Activated CD4-positive, alpha-beta T cell treated with anti-CD3 and anti-CD28 coated beads for 36 hours (primary cell): ENCODE results near the gene NCOA6. TPM values are rescaled to one million over a fixed set of nuclear protein-coding genes. Genes with fewer than 3 reads are reported as not detected.
"Not testable (repeated sequence)": the region's sequence is repeated elsewhere in the genome, so short reads cannot be mapped to it uniquely, and the experiment has no call there.

Experiments used
- ATAC-seq: fragments of 200-7000 bp; cut with Tn5 transposase; one replicate; pipeline ENCODE4 v1.10.0; 2021; ENCODE audit warnings: mild to moderate bottlenecking, moderate library complexity
- CTCF ChIA-PET: fragments of 350-600 bp; sonication (Branson Sonifier 250); formaldehyde crosslinking; loops from one replicate; lab custom pipeline; 2021; ENCODE audit warnings: antibody characterized with exemption; lab: Charles Lee
- POLR2A ChIA-PET: fragments of 350-600 bp; sonication (Branson Sonifier 250); formaldehyde crosslinking; loops from one replicate; lab custom pipeline; 2021; ENCODE audit warnings: antibody characterized with exemption, inconsistent platforms; lab: Charles Lee
- DNase-seq: peaks from one replicate; pipeline ENCODE4 v3.0.0-alpha.2; 2020
- H3K27ac Mint-ChIP-seq: one replicate; pipeline ENCODE4 v1.8.0; 2021; ENCODE audit warnings: mixed read lengths
- H3K27me3 Mint-ChIP-seq: one replicate; pipeline ENCODE4 v1.8.0; 2021; ENCODE audit warnings: mixed read lengths
- H3K36me3 Mint-ChIP-seq: one replicate; pipeline ENCODE4 v1.8.0; 2021; ENCODE audit warnings: low read depth, mixed read lengths
- H3K4me1 Mint-ChIP-seq: one replicate; pipeline ENCODE4 v1.8.0; 2021; ENCODE audit warnings: mixed read lengths
- H3K4me3 Mint-ChIP-seq: one replicate; pipeline ENCODE4 v1.8.0; 2021; ENCODE audit warnings: mild to moderate bottlenecking, moderate library complexity, mixed read lengths
- H3K9me3 Mint-ChIP-seq: one replicate; pipeline ENCODE4 v1.8.0; 2021; ENCODE audit warnings: low read depth, mixed read lengths
- intact Hi-C, 2 experiments: fragments of 100-400 bp; cut with DNase I in 1 of 2; cut with micrococcal nuclease in 1 of 2; formaldehyde crosslinking; loops; one replicate each; pipeline versions ENCODE4 v1.14.2 to v1.15.1; 2022 to 2024; cut with DNase I, micrococcal nuclease
- total RNA-seq, 2 experiments: library from RNA; stranded (reverse); gene quantifications; one replicate each; pipeline ENCODE4 v1.2.3, GENCODE V29; 2021

NCOA6 gene
- total RNA-seq, 2 experiments from 2014 or later: 20.3 to 31.1 TPM

GRCh38 chr20:34748709-34749108 lies 76.7 kb downstream of the NCOA6 start:
- no peak for ATAC-seq
- Mint-ChIP-seq H3K27ac (no peak overlapping the region), H3K36me3 (peaks cover 22% of the 10 kb centered on the region), H3K27me3 (no peaks in the 10 kb centered on the region), H3K4me1 (peaks cover 10% of the 10 kb centered on the region), H3K9me3 (no peaks in the 10 kb centered on the region), H3K4me3 (no peak overlapping the region)
- ChIA-PET CTCF (interaction anchor here (0.6 to 1.9 kb wide), 4 partner anchors 21 to 436 kb away, joined by 3 to 9 read pairs (median 4); no protein-coding TSS in a partner anchor), POLR2A (no interaction called here)
- no peak for DNase-seq
- intact Hi-C loops: no loop called here

- H3K9me3 Mint-ChIP-seq: no peaks in the 10 kb centered on the region
- no peak overlapping the region for H3K4me3 Mint-ChIP-seq
- H3K27ac Mint-ChIP-seq: no peak overlapping the region
- ChIA-PET CTCF (interaction anchor here (0.6 to 1.9 kb wide), 5 partner anchors 9 to 446 kb away, joined by 3 to 9 read pairs (median 4); no protein-coding TSS in a partner anchor), POLR2A (interaction anchor here (0.5 kb wide), 1 partner anchor 204 kb away, joined by 3 read pairs; no protein-coding TSS in a partner anchor)
- H3K36me3 Mint-ChIP-seq: peaks cover 30% of the 10 kb centered on the region
- no peaks in the 10 kb centered on the region for H3K27me3 Mint-ChIP-seq
- intact Hi-C loops: no loop called here
- DNase-seq: no peak
- ATAC-seq: peak; percentile 63
- H3K4me1 Mint-ChIP-seq: peaks cover 10% of the 10 kb centered on the region
Observed at GRCh38 chr20:34747479-34747878, 78.0 kb downstream of the NCOA6 start.

GRCh38 chr20:34746674-34747073 lies 78.8 kb downstream of the NCOA6 start:
- ATAC-seq: no peak
- Mint-ChIP-seq H3K36me3 (peaks cover 29% of the 10 kb centered on the region), H3K4me1 (peaks cover 10% of the 10 kb centered on the region), H3K27ac (no peak overlapping the region), H3K27me3 (no peaks in the 10 kb centered on the region), H3K4me3 (no peak overlapping the region), H3K9me3 (no peaks in the 10 kb centered on the region)
- DNase-seq: no peak
- CTCF ChIA-PET: interaction anchor here (0.6 to 1.9 kb wide), 6 partner anchors 10 to 484 kb away, joined by 3 to 5 read pairs (median 3); no protein-coding TSS in a partner anchor
- intact Hi-C loops: no loop called here
- POLR2A ChIA-PET: interaction anchor here (0.7 kb wide), 1 partner anchor 350 kb away, joined by 7 read pairs; no protein-coding TSS in a partner anchor

- POLR2A ChIA-PET: no interaction called here
- intact Hi-C loops: no loop called here
- CTCF ChIA-PET: no interaction called here
- no peaks in the 10 kb centered on the region for H3K9me3 Mint-ChIP-seq
- ATAC-seq (no peak), DNase-seq (no peak)
- peaks cover 24% of the 10 kb centered on the region for H3K36me3 Mint-ChIP-seq
- no peak overlapping the region for H3K4me3 Mint-ChIP-seq
- no peaks in the 10 kb centered on the region for H3K27me3 Mint-ChIP-seq
- H3K27ac Mint-ChIP-seq: no peak overlapping the region
- peaks cover 10% of the 10 kb centered on the region for H3K4me1 Mint-ChIP-seq
Observed at GRCh38 chr20:34744847-34745246, 80.6 kb downstream of the NCOA6 start.

DNA sequence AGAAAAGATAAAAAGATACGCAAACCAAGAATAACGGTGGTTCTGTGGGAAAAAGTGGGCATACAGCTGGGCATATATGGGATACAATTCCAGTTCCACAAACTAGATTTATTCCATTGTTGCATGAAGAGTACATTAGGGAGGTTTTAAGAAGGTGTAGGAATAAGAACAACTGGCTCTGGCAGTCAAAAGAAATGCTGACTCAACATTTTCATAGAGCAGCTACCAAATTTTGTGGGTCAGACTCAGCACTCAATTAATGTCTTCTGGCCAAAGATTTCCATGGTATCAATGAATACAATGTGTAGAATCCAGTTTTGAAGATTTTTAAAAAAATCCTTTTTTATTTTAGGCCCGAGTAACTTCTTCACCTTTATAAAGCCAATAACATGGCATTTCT lies 81.1 kb downstream of the NCOA6 start:
- POLR2A ChIA-PET: no interaction called here
- CTCF ChIA-PET: no interaction called here
- Mint-ChIP-seq H3K4me1 (peaks cover 10% of the 10 kb centered on the region), H3K27ac (no peak overlapping the region), H3K36me3 (peaks cover 23% of the 10 kb centered on the region), H3K27me3 (no peaks in the 10 kb centered on the region), H3K9me3 (no peaks in the 10 kb centered on the region), H3K4me3 (no peak overlapping the region)
- DNase-seq: no peak
- no peak for ATAC-seq
- intact Hi-C loops: no loop called here

DNA sequence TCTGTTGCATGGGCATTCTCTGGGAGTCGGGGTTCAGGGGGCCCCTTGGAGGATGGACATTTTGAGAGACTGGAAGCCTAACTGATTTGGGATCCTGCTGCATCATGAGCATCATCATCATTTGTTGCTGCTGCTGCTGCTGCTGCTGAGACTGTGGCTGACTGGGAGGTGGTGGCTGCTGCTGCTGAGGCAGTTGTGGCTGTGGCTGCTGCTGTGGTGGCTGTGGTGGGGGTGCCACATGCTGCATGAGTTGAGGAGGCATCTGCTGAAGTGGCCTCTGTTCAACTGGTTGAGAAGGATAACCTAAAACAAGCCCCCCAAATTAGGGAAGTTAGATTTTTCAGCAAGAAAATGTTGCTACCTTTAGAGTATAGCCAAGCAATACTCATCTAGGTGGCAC lies 82.4 kb downstream of the NCOA6 start:
- no peak overlapping the region for H3K27ac Mint-ChIP-seq
- H3K4me1 Mint-ChIP-seq: peaks cover 10% of the 10 kb centered on the region

DNA sequence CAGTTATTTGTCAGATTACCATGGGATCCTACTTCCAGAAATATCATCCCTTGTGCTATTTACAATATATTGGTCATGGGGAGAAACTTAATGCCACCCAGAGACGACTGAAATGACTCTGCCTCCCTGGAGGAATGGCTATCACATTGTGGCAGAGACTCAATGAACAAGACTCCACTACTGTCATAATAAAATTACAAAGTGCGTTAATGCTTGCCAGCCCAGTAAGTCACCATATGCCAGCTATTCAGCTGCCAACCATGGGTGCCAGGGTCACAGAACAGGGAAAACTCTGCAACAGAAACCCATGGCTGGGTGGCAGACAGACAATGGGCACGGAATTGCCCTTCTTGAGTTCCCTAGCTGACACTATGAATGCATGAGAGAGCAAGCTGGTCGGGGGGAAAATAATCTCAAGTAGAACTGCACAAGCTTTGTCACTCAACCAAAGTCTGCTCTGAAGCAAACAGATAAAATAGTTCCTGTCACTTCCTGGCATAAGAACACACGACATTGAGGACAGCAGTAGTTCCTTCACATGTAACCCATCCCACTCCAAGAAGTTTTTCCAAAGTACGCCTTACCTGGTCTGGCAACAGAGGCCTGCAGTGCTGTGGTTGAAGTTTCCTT lies 89.2 kb downstream of the NCOA6 start:
- ChIA-PET POLR2A (no interaction called here), CTCF (no interaction called here)
- Mint-ChIP-seq H3K9me3 (no peaks in the 10 kb centered on the region), H3K4me3 (no peak overlapping the region), H3K36me3 (peaks cover 11% of the 10 kb centered on the region), H3K27me3 (no peaks in the 10 kb centered on the region), H3K27ac (no peak overlapping the region), H3K4me1 (no peaks in the 10 kb centered on the region)
- no peak for DNase-seq
- no peak for ATAC-seq
- intact Hi-C loops: no loop called here

More for the DNA sequence above, 82.4 kb downstream of the NCOA6 start:
- Mint-ChIP-seq H3K27me3 (no peaks in the 10 kb centered on the region), H3K4me3 (no peak overlapping the region), H3K9me3 (no peaks in the 10 kb centered on the region), H3K36me3 (peaks cover 15% of the 10 kb centered on the region)
- ATAC-seq (no peak), DNase-seq (no peak)
- intact Hi-C loops: no loop called here
- POLR2A ChIA-PET: no interaction called here
- CTCF ChIA-PET: no interaction called here

DNA sequence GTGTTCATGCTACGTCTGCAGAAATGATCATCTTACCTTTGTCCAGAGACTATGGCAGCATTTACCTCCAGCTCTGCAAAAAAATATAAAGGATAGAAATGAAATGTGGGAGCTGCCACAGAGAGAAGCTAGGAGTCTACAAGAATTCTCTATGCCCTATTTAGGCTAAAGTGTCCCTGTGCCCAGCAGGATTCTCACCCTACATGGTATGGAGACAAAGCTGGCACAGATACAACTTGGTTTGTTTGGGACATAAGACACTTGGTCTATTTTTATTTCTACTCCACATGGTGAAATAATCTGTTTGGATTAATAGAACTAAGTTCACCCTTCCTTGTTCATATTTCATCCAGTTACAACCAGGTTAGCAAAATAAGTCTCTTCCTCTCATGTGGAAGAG lies 92.9 kb downstream of the NCOA6 start:
- no peaks in the 10 kb centered on the region for H3K9me3 Mint-ChIP-seq
- peaks cover 14% of the 10 kb centered on the region for H3K36me3 Mint-ChIP-seq
- ATAC-seq (no peak), DNase-seq (no peak)
- H3K4me3 Mint-ChIP-seq: no peak overlapping the region
- no peak overlapping the region for H3K27ac Mint-ChIP-seq
- intact Hi-C loops: no loop called here
- no peaks in the 10 kb centered on the region for H3K4me1 Mint-ChIP-seq
- ChIA-PET POLR2A (no interaction called here), CTCF (interaction anchor here (1.2 kb wide), 1 partner anchor 217 kb away, joined by 3 read pairs; no protein-coding TSS in a partner anchor)
- no peaks in the 10 kb centered on the region for H3K27me3 Mint-ChIP-seq

- Mint-ChIP-seq H3K27me3 (no peaks in the 10 kb centered on the region), H3K9me3 (no peaks in the 10 kb centered on the region), H3K27ac (no peak overlapping the region), H3K4me3 (no peak overlapping the region), H3K4me1 (no peaks in the 10 kb centered on the region), H3K36me3 (peaks cover 33% of the 10 kb centered on the region)
- DNase-seq (no peak), ATAC-seq (no peak)
- intact Hi-C loops: no loop called here
- CTCF ChIA-PET: interaction anchor here (0.6 to 0.7 kb wide), 2 partner anchors 110 to 273 kb away, joined by 3 to 4 read pairs; no protein-coding TSS in a partner anchor
- POLR2A ChIA-PET: interaction anchor here (0.6 kb wide), 1 partner anchor 48 kb away, joined by 3 read pairs; no protein-coding TSS in a partner anchor
Observed at GRCh38 chr20:34729416-34729815, 96.0 kb downstream of the NCOA6 start.

GRCh38 chr20:34724172-34724571 lies 101.3 kb downstream of the NCOA6 start:
- Mint-ChIP-seq H3K4me1 (peaks cover 13% of the 10 kb centered on the region), H3K27me3 (no peaks in the 10 kb centered on the region), H3K36me3 (peaks cover 31% of the 10 kb centered on the region), H3K9me3 (no peaks in the 10 kb centered on the region), H3K27ac (no peak overlapping the region), H3K4me3 (no peak overlapping the region)
- DNase-seq (no peak), ATAC-seq (no peak)
- intact Hi-C loops: no loop called here
- ChIA-PET CTCF (no interaction called here), POLR2A (interaction anchor here (0.7 kb wide), 1 partner anchor 89 kb away, joined by 3 read pairs; no protein-coding TSS in a partner anchor)

- intact Hi-C loops, H3K27ac Mint-ChIP-seq, H3K27me3 Mint-ChIP-seq, H3K9me3 Mint-ChIP-seq, POLR2A ChIA-PET, DNase-seq, H3K4me3 Mint-ChIP-seq: not testable (repeated sequence)
- Mint-ChIP-seq H3K4me1 (peaks cover 17% of the 10 kb centered on the region), H3K36me3 (peaks cover 35% of the 10 kb centered on the region)
- CTCF ChIA-PET: interaction anchor here (0.7 kb wide), 2 partner anchors 9 to 55 kb away, joined by 3 to 4 read pairs; no protein-coding TSS in a partner anchor
- peak; percentile 38 for ATAC-seq
Observed at GRCh38 chr20:34722560-34722959, 102.9 kb downstream of the NCOA6 start.

DNA sequence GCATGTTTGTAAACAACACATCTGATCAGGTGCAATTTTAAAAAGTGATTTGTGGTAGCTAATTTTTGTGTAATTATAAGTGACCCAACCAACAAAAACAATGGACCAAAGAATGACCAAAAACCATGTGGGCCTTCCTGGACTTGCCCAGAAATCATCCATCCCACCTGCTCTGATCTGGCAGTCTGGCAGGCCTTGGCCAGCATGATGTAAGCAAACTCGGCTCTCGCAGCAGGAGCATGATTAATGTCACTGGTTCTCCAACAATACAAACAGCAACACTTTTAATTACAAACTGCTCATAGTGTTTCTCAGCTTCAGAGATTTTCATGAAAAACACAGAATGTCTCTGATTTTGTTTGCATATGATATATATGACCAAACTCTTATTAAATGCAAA lies 105.2 kb downstream of the NCOA6 start:
- Mint-ChIP-seq H3K27ac (no peak overlapping the region), H3K36me3 (peaks cover 23% of the 10 kb centered on the region), H3K4me3 (no peak overlapping the region), H3K9me3 (no peaks in the 10 kb centered on the region), H3K4me1 (peaks cover 20% of the 10 kb centered on the region), H3K27me3 (no peaks in the 10 kb centered on the region)
- intact Hi-C loops: no loop called here
- CTCF ChIA-PET: interaction anchor here (0.7 to 1.3 kb wide), 4 partner anchors 9 to 407 kb away, joined by 3 to 6 read pairs (median 4); no protein-coding TSS in a partner anchor
- POLR2A ChIA-PET: interaction anchor here (0.6 to 0.7 kb wide), 2 partner anchors 162 to 603 kb away, joined by 3 to 6 read pairs; no protein-coding TSS in a partner anchor
- ATAC-seq: no peak
- DNase-seq: no peak
